ENCODE data around the gene PTBP3.
"Not testable (repeated sequence)": the region's sequence is repeated elsewhere in the genome, so short reads cannot be mapped to it uniquely, and the experiment has no call there.

- not testable (repeated sequence) for TF ChIP-seq CTCF (IDR thresholded peaks at IDR 0.05; ENCODE audit: low read length); EZH2 (optimal IDR thresholded peaks at IDR 0.05; ENCODE audit: low read depth, low read length); EZH2phosphoT487 (IDR thresholded peaks at IDR 0.05; ENCODE audit: low read length)
Observed at GRCh38 chr9:112374232-112374631, 40.8 kb upstream of the PTBP3 start.

Measured in MM.1S (cell line).